Fibroblast of lung (primary cell): Measurements from ENCODE around the gene CLSTN2. TPM values are rescaled to one million over a fixed set of nuclear protein-coding genes. Genes with fewer than 3 reads are reported as not detected.

Experiments
- DNase-seq, 2 donors: peaks; one replicate each; pipeline versions ENCODE4 v3.0.0 to v3.0.0-alpha.2; 2010; ENCODE audit warnings: low read depth in 2 of 2
- H2AFZ ChIP-seq: 2 replicates; pipeline ENCODE4 v1.5.1; 2012; ENCODE audit warnings: low read length, control low read depth, inconsistent platforms
- H3K27ac ChIP-seq: 2 replicates; pipeline ENCODE4 v1.5.1; 2011; ENCODE audit warnings: low read length, control low read depth; ENCODE audit not compliant: insufficient read depth
- H3K27me3 ChIP-seq: 2 replicates; pipeline ENCODE4 v1.5.1; 2011; ENCODE audit warnings: mild to moderate bottlenecking, low read length; ENCODE audit not compliant: control insufficient read depth, insufficient read depth
- H3K36me3 ChIP-seq: 2 replicates; pipeline ENCODE4 v1.5.1; 2011; ENCODE audit warnings: low read length; ENCODE audit not compliant: control insufficient read depth, insufficient read depth
- H3K4me1 ChIP-seq: 2 replicates; pipeline ENCODE4 v1.5.1; 2011; ENCODE audit warnings: low read length; ENCODE audit not compliant: control insufficient read depth, insufficient read depth; ENCODE audit errors: extremely low read depth
- H3K4me2 ChIP-seq: 2 replicates; pipeline ENCODE4 v1.5.1; 2011; ENCODE audit warnings: low read length, control low read depth; ENCODE audit not compliant: insufficient read depth; ENCODE audit errors: extremely low read depth
- H3K4me3 ChIP-seq, 4 experiments: fragments of 200-600 bp in 1 of 4; sonication (generic) in 1 of 4; replicated peaks in 1 of 4; 2 replicates each; pipeline ENCODE4 v1.5.1; 2011 to 2016; ENCODE audit warnings: low read length in 4 of 4, low read depth in 3 of 4, mild to moderate bottlenecking in 3 of 4, control low read depth in 2 of 4, inconsistent platforms in 1 of 4, mixed read lengths in 1 of 4; ENCODE audit not compliant: insufficient read depth in 1 of 4; ENCODE audit errors: control extremely low read depth in 1 of 4
- H3K79me2 ChIP-seq: 2 replicates; pipeline ENCODE4 v1.5.1; 2012; ENCODE audit warnings: mild to moderate bottlenecking, low read length, inconsistent platforms; ENCODE audit not compliant: control insufficient read depth, insufficient read depth
- H3K9ac ChIP-seq: 2 replicates; pipeline ENCODE4 v1.5.1; 2011; ENCODE audit warnings: mild to moderate bottlenecking, low read length, control low read depth; ENCODE audit not compliant: insufficient read depth
- H3K9me3 ChIP-seq: 2 replicates; pipeline ENCODE4 v1.5.1; 2012; ENCODE audit warnings: low read depth, low read length; ENCODE audit not compliant: control insufficient read depth, insufficient read depth
- H4K20me1 ChIP-seq: 2 replicates; pipeline ENCODE4 v1.5.1; 2011; ENCODE audit warnings: low read length; ENCODE audit not compliant: control insufficient read depth, insufficient read depth; ENCODE audit errors: extremely low read depth
- CTCF ChIP-seq, 2 donors: IDR thresholded peaks in 1 of 2; conservative IDR thresholded peaks in 1 of 2; 1 replicate in 1 of 2; 2 replicates in 1 of 2; pipeline ENCODE4 v1.5.1; 2011 to 2012; ENCODE audit warnings: low read length in 2 of 2, control low read depth in 1 of 2, inconsistent platforms in 1 of 2, low read depth in 1 of 2, mild to moderate bottlenecking in 1 of 2
- EZH2 ChIP-seq: IDR thresholded peaks from 2 replicates; pipeline ENCODE4 v1.5.1; 2012; ENCODE audit warnings: low read length, control low read depth, mild to moderate bottlenecking; ENCODE audit errors: missing control alignments
- polyA plus RNA-seq, 2 donors: library from polyadenylated mRNA; depleted of rRNA in 1 of 2; stranded (reverse) in 1 of 2; unstranded in 1 of 2; fragments of >200 nt; gene quantifications; 2 replicates each; pipeline ENCODE4 v1.2.1, GENCODE V29; 2011 to 2012; ENCODE audit warnings: missing spikeins in 1 of 2
- total RNA-seq: library from RNA; depleted of rRNA; stranded (reverse); fragments of >200 nt; gene quantifications from 2 replicates; pipeline ENCODE4 v1.2.1, GENCODE V29; 2014

CLSTN2 gene
- total and polyA plus RNA-seq, 2 donors (not counting 1 experiment from before 2014, with no cell fraction given), result under 0.01 to 1.3 TPM

DNA sequence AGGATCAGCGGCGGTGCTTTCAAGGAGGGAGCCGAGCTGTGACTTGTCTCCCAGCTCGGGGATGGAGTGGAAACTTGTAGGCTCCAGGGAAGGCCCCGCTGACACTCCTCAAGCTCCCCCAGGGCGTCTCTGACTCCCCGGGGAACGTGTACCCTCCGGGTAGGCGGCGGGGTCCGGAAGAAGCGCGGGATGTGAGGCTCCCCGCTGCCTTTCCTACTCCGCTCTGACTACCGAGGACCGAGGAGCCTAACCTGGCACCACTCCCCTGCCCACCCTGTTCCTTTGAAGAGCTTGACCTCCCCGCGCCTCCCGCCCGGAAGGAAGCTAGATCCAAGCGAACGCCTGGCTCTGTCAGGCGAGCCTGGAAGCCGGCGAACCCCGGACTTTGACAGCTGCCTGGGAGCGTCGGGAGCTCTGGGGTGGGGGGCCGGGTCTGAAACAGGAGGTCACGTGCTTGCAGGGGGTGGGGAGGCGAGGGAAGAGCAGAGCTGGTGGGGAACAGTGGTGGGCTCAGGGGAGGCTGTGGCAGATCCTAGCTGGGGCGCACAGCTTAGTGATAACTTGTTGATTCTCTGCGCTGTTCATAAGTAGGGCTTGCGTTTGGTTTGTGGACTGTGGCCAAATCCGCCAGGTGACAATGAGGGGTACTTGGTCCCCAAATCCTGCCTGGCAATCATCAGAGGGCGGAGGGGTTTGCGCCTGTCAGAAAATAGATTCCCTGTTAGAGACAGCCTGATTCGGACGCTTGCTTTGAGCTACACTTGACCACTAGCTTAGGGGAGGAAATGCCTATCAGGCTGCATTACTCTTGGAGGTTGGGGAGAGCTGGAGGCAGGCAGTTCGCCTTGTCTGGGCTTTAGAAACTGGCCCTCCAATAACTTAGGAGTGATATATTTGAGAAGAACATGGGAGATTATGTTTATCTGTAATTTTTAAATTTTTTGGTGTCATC is 1.2 kb downstream of the CLSTN2 start:
- Histone ChIP-seq H3K9me3 (no peaks in the 10 kb centered on the region), H4K20me1 (no peaks in the 10 kb centered on the region), H3K9ac (no peak overlapping the region), H3K4me3 (no peak overlapping the region), H3K4me2 (no peak overlapping the region), H3K4me1 (no peaks in the 10 kb centered on the region), H3K27ac (no peak overlapping the region), H3K27me3 (peaks cover 11% of the 10 kb centered on the region), H3K36me3 (no peaks in the 10 kb centered on the region), H3K79me2 (no peaks in the 10 kb centered on the region), H2AFZ (no peak overlapping the region)
- peak; percentile 1 to 30 for DNase-seq
- TF ChIP-seq CTCF (conservative IDR thresholded peaks at IDR 0.05 in 1 of 2, IDR thresholded peaks at IDR 0.05 in 1 of 2; ENCODE audit: low read depth in 1 of 2, low read length in 2 of 2), result no peak

DNA sequence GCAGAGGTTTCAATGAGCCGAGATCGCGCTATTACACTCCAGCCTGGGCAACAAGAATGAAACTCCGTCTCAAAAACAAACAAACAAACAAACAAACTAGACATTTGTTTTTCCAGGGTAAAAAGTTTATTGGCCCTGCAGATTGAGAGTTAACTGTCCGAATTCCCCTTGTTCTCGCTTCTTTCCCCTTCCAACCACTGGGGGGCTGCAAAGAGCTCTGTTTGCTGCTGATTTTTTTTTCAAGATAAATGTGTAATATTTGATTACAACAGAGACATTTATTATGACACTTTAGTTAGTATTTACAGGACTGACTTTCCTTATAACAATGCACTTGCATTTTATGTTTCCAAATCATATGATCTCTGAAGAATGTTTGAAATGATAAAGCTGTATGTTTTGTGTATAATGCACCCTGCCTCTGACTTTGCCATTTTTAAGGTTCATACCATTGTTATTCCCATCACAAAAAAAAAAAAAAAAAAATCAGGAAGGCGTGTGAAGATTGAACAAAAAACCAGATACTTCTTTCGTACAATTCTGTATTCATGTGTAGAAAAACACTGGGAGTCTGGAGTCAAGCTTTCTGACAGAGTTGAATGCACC is 2.8 kb downstream of the CLSTN2 start:
- H3K9ac ChIP-seq, result no peak overlapping the region
- peak; percentile 89 to 90 for TF ChIP-seq CTCF (conservative IDR thresholded peaks at IDR 0.05 in 1 of 2, IDR thresholded peaks at IDR 0.05 in 1 of 2; ENCODE audit: low read depth in 1 of 2, low read length in 2 of 2)
- no peak for TF ChIP-seq EZH2

GRCh38 chr3:139939681-139940190 is 4.8 kb downstream of the CLSTN2 start:
- Histone ChIP-seq H3K9ac (no peak overlapping the region), H4K20me1 (no peaks in the 10 kb centered on the region), H3K79me2 (no peaks in the 10 kb centered on the region), H3K27ac (no peak overlapping the region), H3K4me3 (no peak overlapping the region), H3K9me3 (no peaks in the 10 kb centered on the region), H3K36me3 (no peaks in the 10 kb centered on the region), H3K4me2 (no peak overlapping the region), H2AFZ (no peak overlapping the region), H3K4me1 (no peaks in the 10 kb centered on the region), H3K27me3 (peaks cover 7% of the 10 kb centered on the region)
- DNase-seq, result no peak
- TF ChIP-seq EZH2, result no peak
- TF ChIP-seq CTCF (conservative IDR thresholded peaks at IDR 0.05 in 1 of 2, IDR thresholded peaks at IDR 0.05 in 1 of 2; ENCODE audit: low read depth in 1 of 2, low read length in 2 of 2), result no peak

More for the DNA sequence above, 2.8 kb downstream of the CLSTN2 start:
- H3K4me3 ChIP-seq, result no peak overlapping the region
- H3K79me2 ChIP-seq, result no peaks in the 10 kb centered on the region
- peak; percentile 22 to 59 for DNase-seq
- H3K4me1 ChIP-seq, result no peaks in the 10 kb centered on the region
- H3K9me3 ChIP-seq, result no peaks in the 10 kb centered on the region
- no peaks in the 10 kb centered on the region for H3K36me3 ChIP-seq
- peaks cover 11% of the 10 kb centered on the region for H3K27me3 ChIP-seq
- no peaks in the 10 kb centered on the region for H4K20me1 ChIP-seq
- no peak overlapping the region for H2AFZ ChIP-seq
- H3K27ac ChIP-seq, result no peak overlapping the region
- H3K4me2 ChIP-seq, result no peak overlapping the region
